Stimulated activated CD4-positive, alpha-beta T cell treated with anti-CD3 and anti-CD28 coated beads, Interleukin-12 subunit alpha, Interleukin-12 subunit beta, amount 100 ng/mL, for 48 hours (primary cell): Measurements from ENCODE around the gene DNM3.

Experiments
- DNase-seq, 3 donors: peaks; one replicate each; pipeline ENCODE4 v3.0.0-alpha.2; 2020; ENCODE audit warnings: low read depth in 2 of 3, low spot score in 1 of 3

The DNM3 gene

GRCh38 chr1:172220376-172220775 lies 379.1 kb downstream of the DNM3 start:
- DNase-seq: no peak

- no peak for DNase-seq
Observed at GRCh38 chr1:172221436-172221835, 380.1 kb downstream of the DNM3 start.

DNA sequence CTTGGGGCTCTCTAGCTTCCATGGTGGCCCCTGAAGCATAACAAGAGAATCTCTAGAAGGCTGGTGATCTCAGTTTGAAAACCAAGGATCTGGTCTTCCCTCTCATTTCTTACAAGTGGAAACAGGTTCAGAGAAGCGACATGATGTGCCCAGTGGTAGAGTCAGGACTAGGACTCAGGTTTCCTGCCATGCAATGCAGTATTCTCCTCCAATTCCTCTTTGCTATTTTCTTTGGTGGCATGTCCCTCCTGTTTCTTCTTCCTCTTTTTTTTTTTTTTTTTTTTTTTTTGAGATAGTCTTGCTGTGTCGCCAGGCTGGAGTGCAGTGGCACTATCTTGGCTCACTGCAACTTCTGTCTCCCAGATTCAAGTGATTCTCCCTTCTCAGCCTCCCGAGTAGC lies 383.6 kb downstream of the DNM3 start:
- no peak for DNase-seq

- DNase-seq: no peak
Observed at GRCh38 chr1:172229942-172230341, 388.6 kb downstream of the DNM3 start.

- DNase-seq: no peak
Observed at GRCh38 chr1:172230526-172230925, 389.2 kb downstream of the DNM3 start.

DNA sequence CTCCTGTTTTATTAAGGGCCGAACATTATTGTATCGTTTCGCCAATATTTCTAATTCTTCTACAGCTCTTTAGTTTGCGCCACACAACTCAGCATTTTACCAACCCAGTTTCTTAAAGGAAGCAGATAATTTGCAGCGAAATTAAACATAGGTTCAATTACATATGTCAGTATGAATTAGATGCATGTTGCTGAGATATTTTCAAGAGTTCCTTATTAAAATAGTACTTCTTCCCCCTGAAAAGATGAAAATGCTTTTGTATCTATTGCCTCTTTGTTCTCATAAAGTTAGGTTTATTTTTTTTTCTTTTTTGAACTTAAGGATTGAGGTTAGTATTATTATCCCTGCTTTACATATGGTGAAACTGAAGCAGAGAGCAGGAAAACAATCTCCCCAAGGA lies 395.7 kb downstream of the DNM3 start:
- no peak for DNase-seq

DNA sequence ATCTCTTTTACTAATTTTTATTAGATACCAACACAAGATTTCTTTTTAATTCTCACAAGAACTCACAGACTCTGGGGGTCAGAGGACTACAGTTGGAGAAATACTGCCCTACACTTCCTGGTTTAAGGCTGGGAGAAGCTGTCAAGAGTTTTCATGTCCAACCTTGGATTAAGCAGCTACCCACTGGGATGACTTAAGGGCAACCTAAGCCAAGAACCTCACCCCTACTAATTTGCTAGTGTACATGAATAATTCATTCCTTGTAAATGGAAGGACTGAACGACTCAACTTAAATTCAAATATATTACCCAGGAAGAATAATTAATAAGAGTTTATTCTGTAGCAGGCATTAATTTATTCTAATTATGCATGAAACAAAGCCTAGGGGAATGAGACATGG lies 396.9 kb downstream of the DNM3 start:
- DNase-seq: no peak

DNA sequence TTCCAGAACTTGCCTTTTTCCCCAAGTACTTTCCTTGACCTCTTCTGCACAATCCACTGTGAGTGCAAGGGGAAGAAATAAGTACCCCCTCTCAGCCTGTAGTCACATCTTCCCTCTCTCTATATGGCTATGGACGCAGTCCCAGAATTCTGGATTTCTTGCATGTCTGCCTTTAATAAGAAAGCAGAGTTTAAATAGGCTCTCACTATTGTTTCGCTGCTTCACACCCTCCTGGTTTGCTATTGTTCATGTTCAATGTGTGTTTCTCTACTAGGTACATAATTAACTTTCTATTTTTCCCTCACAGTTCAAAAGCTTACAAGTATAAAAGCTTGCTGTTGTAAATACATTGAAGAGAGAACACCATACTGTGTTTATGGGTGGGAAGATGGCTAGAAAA lies 397.7 kb downstream of the DNM3 start:
- DNase-seq: no peak

DNA sequence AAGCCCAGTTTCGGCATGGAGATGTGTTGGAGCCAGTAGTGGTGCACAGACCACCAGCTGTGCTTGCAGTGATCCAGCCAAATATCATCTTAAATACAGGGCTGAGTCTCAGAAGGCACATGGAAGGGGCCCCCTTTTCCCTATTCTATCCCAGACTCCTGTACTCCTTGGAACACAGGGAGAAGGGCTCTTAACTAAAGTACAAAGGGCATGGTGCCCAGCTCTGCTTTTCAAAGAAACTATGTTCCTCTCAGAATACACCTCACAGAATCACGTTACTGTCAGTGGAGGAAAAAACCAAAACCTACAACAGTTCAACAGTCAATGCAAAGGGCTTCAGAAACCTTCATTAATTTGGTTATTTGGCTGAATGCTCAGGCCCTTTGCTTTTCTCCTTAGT lies 398.6 kb downstream of the DNM3 start:
- DNase-seq: no peak

DNA sequence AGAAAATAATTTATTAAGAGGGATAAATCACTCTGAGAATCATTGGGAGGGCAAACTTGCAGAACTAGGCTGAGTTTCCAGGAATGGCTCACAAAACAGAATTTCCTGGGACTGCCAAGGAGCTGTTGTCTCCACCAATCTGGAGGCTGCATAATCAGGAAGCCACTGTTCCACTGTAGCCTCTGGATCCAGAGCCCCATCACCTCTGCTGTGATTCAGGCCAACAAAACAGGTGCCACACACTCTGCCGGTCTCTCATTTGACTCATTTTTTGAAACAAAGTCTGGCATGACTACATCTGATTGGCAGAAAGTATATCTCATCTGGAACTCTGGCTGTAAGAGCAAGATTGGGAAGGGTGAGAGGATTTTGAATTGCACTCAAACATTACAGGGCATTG lies 400.2 kb downstream of the DNM3 start:
- DNase-seq: no peak

DNA sequence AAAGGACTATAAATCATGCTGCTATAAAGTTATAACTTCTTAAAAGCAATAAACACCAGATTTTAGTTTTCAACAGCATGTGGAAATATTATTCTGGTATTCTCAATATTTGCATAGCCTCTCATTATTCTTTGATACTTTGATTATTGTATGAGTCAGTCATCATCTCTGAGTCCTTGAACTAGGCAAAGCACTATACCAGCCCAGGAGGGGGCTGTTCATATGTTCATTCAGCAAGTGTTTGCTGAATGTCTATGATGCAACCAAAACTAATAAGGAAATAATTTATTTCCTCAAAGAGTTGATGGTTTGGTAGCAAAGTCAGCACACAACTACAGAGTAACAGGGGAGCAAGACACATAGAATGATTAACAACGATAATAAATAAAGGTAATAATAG lies 403.6 kb downstream of the DNM3 start:
- DNase-seq: no peak

DNA sequence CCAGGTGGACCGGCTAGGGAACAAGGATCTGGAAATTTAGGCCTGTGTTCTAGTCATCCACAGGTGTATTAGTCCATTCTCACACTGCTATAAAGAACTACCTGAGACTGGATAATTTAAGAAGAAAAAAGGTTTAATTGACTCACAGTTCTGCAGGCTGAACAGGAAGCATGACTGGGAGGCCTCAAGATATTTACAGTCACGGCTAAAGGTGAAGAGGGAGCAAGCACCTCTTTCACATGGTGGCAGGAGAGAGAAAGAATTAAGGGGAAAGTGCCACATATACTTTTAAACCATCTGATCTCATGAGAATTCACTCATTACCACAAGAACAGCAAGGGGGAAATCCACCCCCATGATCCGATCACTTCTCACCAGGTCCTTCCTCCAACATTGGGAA lies 404.5 kb downstream of the DNM3 start:
- DNase-seq: no peak

GRCh38 chr1:172246521-172247390 lies 405.5 kb downstream of the DNM3 start:
- no peak for DNase-seq

- no peak for DNase-seq
Observed at GRCh38 chr1:172251486-172251885, 410.2 kb downstream of the DNM3 start.

DNA sequence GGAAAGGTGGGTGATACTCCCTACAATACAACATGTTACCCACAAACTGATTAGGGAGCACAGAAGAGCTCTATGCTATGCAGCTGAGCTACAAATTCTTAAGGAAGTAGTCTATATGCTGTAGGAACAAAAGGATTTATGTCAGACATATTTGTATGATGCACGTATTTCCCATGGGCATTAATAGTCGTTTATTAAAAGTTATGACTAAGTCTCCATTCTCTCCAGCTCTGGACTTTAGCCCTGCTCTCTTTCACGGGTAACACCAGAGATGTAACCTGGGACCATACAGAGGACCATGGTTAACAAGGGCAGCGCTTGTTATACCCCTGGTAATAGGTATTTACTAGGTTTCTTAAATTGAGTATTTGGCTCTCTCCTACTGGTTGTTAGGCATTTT lies 411.0 kb downstream of the DNM3 start:
- no peak for DNase-seq

- DNase-seq: no peak
Observed at GRCh38 chr1:172252958-172253357, 411.7 kb downstream of the DNM3 start.

- DNase-seq: no peak
Observed at GRCh38 chr1:172254521-172255222, 413.4 kb downstream of the DNM3 start.

DNA sequence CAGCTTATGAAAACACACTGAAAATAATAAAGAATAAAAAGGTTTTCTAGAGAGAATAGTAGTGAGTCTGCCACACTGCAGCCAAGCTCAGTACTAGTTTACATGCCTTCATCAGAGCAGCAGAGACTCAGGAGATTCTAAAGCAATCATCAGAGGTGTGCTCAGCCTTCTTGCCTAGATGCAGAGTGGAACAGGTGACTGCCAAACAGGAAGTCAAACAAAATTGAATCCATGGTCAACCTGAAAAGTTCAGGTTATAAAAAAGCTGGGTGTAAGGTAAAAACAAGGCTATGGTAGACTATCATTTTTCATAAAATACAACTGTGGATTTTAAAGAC lies 413.9 kb downstream of the DNM3 start:
- DNase-seq: no peak

DNA sequence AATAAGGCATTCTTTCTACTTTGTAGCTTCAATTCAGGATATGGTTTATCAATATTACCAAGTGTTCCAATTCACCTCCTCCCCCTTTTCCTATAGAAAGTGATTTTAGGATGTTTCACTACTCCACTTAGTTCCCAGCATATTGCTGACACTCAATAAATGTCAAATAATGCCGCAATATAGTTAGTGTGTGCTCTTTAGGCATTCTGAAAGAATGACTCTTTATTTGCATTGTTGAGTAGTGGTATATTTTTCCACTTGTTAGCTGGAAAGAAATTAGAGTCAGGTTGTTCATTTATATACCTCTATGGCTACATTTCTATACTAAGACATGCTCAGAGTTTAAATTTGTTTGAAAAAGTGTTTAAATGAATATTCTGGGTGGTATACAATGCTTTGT lies 424.6 kb downstream of the DNM3 start:
- DNase-seq: no peak

GRCh38 chr1:172266528-172267174 lies 425.4 kb downstream of the DNM3 start:
- DNase-seq: peak; percentile 39 to 52 (median 51)

DNA sequence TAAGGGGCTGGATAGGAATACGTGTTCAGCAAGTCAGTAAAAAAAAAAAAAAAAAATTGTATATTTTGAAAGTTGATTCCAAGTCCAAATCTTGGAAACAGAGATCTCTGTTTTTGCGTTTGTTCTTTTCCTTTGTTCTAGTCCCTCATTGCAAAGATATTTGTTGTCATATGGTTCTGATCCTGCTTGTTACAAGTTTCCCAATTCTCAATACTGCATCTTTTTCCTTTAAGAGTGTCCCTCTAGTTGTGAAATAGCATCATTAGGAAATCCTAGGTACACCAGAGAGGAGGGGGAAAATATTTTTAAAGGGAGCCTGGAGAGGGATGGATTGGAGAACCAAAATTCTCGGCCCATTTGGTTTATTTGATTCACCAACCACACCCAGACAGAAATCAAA lies 426.9 kb downstream of the DNM3 start:
- DNase-seq: no peak

GRCh38 chr1:172269084-172269483 lies 427.8 kb downstream of the DNM3 start:
- DNase-seq: no peak
